K562 (cell line): ENCODE data around the gene SPTBN2. TPM values are rescaled to one million over a fixed set of nuclear protein-coding genes. Genes with fewer than 3 reads are reported as not detected.

Source experiments
- ATF6 ChIP-seq: sonication (generic); formaldehyde crosslinking; IDR thresholded peaks from 2 replicates; pipeline ENCODE4 v1.4.0; 2020; ENCODE audit warnings: mild to moderate bottlenecking, missing genetic modification reagents
- BCLAF1 ChIP-seq, 2 experiments: fragments of 450-650 bp in 1 of 2; IDR thresholded peaks; 2 replicates each; pipeline ENCODE4 v1.6.1; 2011 to 2017; ENCODE audit warnings: low read depth in 2 of 2, antibody characterized with exemption in 1 of 2, borderline replicate concordance in 1 of 2, low read length in 1 of 2, mild to moderate bottlenecking in 1 of 2, mixed read lengths in 1 of 2; ENCODE audit not compliant: control insufficient read depth in 1 of 2
- CC2D1A ChIP-seq: fragments of 450-650 bp; IDR thresholded peaks from 2 replicates; pipeline ENCODE4 v1.6.1; 2017; ENCODE audit warnings: mild to moderate bottlenecking
- CTCFL ChIP-seq: IDR thresholded peaks from 2 replicates; pipeline ENCODE4 v1.6.1; 2011; ENCODE audit warnings: borderline replicate concordance, low read depth, mild to moderate bottlenecking, moderate library complexity, low read length; ENCODE audit not compliant: insufficient read depth, poor library complexity, severe bottlenecking
- HMGN3 ChIP-seq: IDR thresholded peaks from 2 replicates; pipeline ENCODE4 v1.6.1; 2011; ENCODE audit warnings: borderline replicate concordance, low read depth, mild to moderate bottlenecking, mixed read lengths, low read length; ENCODE audit not compliant: insufficient read length; ENCODE audit errors: extremely low read depth
- PHF21A ChIP-seq: fragments of 450-650 bp; IDR thresholded peaks from 2 replicates; pipeline ENCODE4 v1.6.1; 2017; ENCODE audit warnings: low read depth, borderline replicate concordance
- POU5F1 ChIP-seq: fragments of 150-350 bp; IDR thresholded peaks from 2 replicates; pipeline ENCODE4 v1.6.1; 2014; ENCODE audit warnings: borderline replicate concordance, low read length, low read depth, mild to moderate bottlenecking; ENCODE audit not compliant: partially characterized antibody
- RREB1 ChIP-seq: fragments of 250-450 bp; sonication (Bioruptor Pico); IDR thresholded peaks from 2 replicates; pipeline ENCODE4 v1.4.0; 2020
- SNIP1 ChIP-seq: fragments of 450-650 bp; IDR thresholded peaks from 2 replicates; pipeline ENCODE4 v1.7.1; 2017; ENCODE audit warnings: low read depth, mild to moderate bottlenecking
- ZNF316 ChIP-seq: fragments of 450-650 bp; IDR thresholded peaks from 2 replicates; pipeline ENCODE4 v1.6.1; 2016
- ZNF347 ChIP-seq: fragments of 450-650 bp; formaldehyde crosslinking; IDR thresholded peaks from 2 replicates; pipeline ENCODE4 v1.4.0; 2020; ENCODE audit warnings: low read depth, mild to moderate bottlenecking, moderate library complexity
- ZNF76 ChIP-seq: fragments of 250-450 bp; sonication (Bioruptor Pico); IDR thresholded peaks from 2 replicates; pipeline ENCODE4 v1.4.0; 2020; ENCODE audit warnings: mild to moderate bottlenecking, moderate library complexity, borderline replicate concordance
- ZNF830 ChIP-seq: fragments of 250-450 bp; sonication (Bioruptor Pico); IDR thresholded peaks from 2 replicates; pipeline ENCODE4 v1.5.0; 2021; ENCODE audit warnings: mild to moderate bottlenecking
- polyA plus RNA-seq, 8 experiments: library from polyadenylated mRNA; depleted of rRNA in 4 of 8; stranded (reverse) in 5 of 8; unstranded in 3 of 8; fragments of >200 nt; fragmentation: Nextera tagmentation in 2 of 8; fragmentation: Illumina TruSeq in 1 of 8; extraction: Ambion mirVana in 2 of 8; extraction: Trizol in 1 of 8; gene quantifications; 2 replicates each; pipeline versions ENCODE4 v1.2.1 to v1.2.3, GENCODE V29; 2011 to 2014; ENCODE audit warnings: inconsistent platforms in 1 of 8, missing spikeins in 1 of 8
- total RNA-seq, 7 experiments: library from RNA; depleted of rRNA in 6 of 7; stranded (reverse); fragments of >200 nt in 6 of 7; fragmentation: Illumina TruSeq in 2 of 7; extraction: Trizol in 2 of 7; gene quantifications; 2 replicates each; pipeline versions ENCODE4 v1.2.1 to v1.2.3, GENCODE V29; 2011 to 2021; ENCODE audit warnings: low replicate concordance in 1 of 7

The SPTBN2 gene
- total and polyA plus RNA-seq, 9 of the 15 experiments (the other 6 are each of a cell fraction or from before 2014, with no cell fraction given) = 0.38 to 56.5 (median 19.7) TPM

GRCh38 chr11:66728693-66729385 lies at the start of gene SPTBN2 (continued):
- TF ChIP-seq POU5F1 (no peak), CTCFL (no peak), ZNF830 (no peak), RREB1 (CRISPR knock-in tag) (no peak), SNIP1 (no peak), PHF21A (peak; percentile 57; the same call in 1 of the 2 replicates), ZNF76 (CRISPR knock-in tag) (no peak), CC2D1A (no peak), BCLAF1 (IDR thresholded peaks at IDR 0.05; ENCODE audit: borderline replicate concordance in 1 of 2, control insufficient read depth in 1 of 2, low read depth in 2 of 2, low read length in 1 of 2) (no peak), ZNF347 (CRISPR knock-in tag) (no peak), HMGN3 (no peak), ATF6 (CRISPR knock-in tag) (no peak), ZNF316 (peak; percentile 62)
